ENCODE measurements around the gene KIF4B. TPM values are rescaled to one million over a fixed set of nuclear protein-coding genes. Genes with fewer than 3 reads are reported as not detected.
A peak's percentile ranks its signal among the peaks of the same experiment; 100 is the strongest.

The KIF4B gene
- total and polyA plus RNA-seq, 2 of the 13 experiments (the other 11 are each of a cell fraction or from before 2014, with no cell fraction given), result 0.04 TPM; not detected in 1

DNA sequence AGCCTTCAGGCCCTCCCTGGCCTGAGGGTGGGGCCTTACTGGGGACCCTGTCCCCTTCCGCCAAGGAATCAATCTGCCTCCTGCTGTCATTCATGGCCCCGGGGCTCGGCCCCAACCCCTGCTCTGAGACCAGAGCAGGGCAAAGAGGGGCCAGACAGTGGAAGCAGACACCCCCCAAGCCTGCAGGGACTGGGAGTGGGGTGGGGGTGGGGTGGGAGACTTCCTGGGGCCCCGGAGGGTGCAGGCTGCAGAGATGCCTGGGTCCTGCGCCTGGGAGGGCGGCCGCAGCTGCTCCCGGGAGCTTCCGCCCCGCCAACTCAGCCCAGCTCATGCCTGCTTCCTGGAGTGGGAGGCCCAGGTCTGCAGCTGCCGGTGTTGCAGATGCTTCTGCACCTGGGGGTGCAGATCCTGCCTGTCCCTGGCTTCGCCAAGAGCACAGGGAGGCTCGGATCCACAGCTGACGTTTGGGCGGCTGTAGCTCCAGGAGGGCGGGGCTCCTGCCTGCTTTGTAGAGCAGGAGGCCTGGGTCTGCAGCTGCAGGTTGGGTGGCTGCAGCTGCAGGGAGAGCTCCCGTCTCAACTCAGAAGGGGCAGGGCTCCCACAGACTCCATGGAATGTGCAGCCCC is 6.2 kb downstream of the KIF4B start (continued):
- TF ChIP-seq ZNF350 (CRISPR knock-in tag; IDR thresholded peaks at IDR 0.05; ENCODE audit: borderline replicate concordance, low read depth) (no peak), HNF1A (IDR thresholded peaks at IDR 0.05; ENCODE audit: low read depth) (no peak), HNF1A (CRISPR knock-in tag; IDR thresholded peaks at IDR 0.05; ENCODE audit: borderline replicate concordance) (no peak), ZBTB1 (CRISPR knock-in tag; IDR thresholded peaks at IDR 0.05; ENCODE audit: borderline replicate concordance) (no peak), ARID4A (CRISPR knock-in tag; IDR thresholded peaks at IDR 0.05; ENCODE audit: borderline replicate concordance) (peak; percentile 35; the same call in 1 of the 2 replicates), FOXJ3 (CRISPR knock-in tag; IDR thresholded peaks at IDR 0.05; ENCODE audit: borderline replicate concordance) (no peak), CHD2 (IDR thresholded peaks at IDR 0.05; ENCODE audit: low read depth, low read length) (no peak), ZNF451 (CRISPR knock-in tag; IDR thresholded peaks at IDR 0.05) (no peak), MAF1 (CRISPR knock-in tag; IDR thresholded peaks at IDR 0.05; ENCODE audit: borderline replicate concordance) (no peak), PCBP1 (IDR thresholded peaks at IDR 0.05; ENCODE audit: borderline replicate concordance, low read depth, low read length) (0 out of 2 replicates have a peak, but pooled peaks have one; percentile 64), HMGXB4 (CRISPR knock-in tag; IDR thresholded peaks at IDR 0.05; ENCODE audit: borderline replicate concordance in 1 of 2, low read depth in 1 of 2) (no peak)
- TF ChIP-seq, protein P1, sequence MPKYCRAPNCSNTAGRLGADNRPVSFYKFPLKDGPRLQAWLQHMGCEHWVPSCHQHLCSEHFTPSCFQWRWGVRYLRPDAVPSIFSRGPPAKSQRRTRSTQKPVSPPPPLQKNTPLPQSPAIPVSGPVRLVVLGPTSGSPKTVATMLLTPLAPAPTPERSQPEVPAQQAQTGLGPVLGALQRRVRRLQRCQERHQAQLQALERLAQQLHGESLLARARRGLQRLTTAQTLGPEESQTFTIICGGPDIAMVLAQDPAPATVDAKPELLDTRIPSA (CRISPR knock-in tag; IDR thresholded peaks at IDR 0.05; ENCODE audit: borderline replicate concordance), result no peak
- TF ChIP-seq, protein P2, sequence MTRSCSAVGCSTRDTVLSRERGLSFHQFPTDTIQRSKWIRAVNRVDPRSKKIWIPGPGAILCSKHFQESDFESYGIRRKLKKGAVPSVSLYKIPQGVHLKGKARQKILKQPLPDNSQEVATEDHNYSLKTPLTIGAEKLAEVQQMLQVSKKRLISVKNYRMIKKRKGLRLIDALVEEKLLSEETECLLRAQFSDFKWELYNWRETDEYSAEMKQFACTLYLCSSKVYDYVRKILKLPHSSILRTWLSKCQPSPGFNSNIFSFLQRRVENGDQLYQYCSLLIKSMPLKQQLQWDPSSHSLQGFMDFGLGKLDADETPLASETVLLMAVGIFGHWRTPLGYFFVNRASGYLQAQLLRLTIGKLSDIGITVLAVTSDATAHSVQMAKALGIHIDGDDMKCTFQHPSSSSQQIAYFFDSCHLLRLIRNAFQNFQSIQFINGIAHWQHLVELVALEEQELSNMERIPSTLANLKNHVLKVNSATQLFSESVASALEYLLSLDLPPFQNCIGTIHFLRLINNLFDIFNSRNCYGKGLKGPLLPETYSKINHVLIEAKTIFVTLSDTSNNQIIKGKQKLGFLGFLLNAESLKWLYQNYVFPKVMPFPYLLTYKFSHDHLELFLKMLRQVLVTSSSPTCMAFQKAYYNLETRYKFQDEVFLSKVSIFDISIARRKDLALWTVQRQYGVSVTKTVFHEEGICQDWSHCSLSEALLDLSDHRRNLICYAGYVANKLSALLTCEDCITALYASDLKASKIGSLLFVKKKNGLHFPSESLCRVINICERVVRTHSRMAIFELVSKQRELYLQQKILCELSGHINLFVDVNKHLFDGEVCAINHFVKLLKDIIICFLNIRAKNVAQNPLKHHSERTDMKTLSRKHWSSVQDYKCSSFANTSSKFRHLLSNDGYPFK (CRISPR knock-in tag; IDR thresholded peaks at IDR 0.05; ENCODE audit: borderline replicate concordance), result 0 out of 2 replicates have a peak, but pooled peaks have one; percentile 24

All from HepG2 (cell line).